Measurements from ENCODE around the gene MYH7.
"Not testable (repeated sequence)": the region's sequence is repeated elsewhere in the genome, so short reads cannot be mapped to it uniquely, and the experiment has no call there.

Gene MYH7

DNA sequence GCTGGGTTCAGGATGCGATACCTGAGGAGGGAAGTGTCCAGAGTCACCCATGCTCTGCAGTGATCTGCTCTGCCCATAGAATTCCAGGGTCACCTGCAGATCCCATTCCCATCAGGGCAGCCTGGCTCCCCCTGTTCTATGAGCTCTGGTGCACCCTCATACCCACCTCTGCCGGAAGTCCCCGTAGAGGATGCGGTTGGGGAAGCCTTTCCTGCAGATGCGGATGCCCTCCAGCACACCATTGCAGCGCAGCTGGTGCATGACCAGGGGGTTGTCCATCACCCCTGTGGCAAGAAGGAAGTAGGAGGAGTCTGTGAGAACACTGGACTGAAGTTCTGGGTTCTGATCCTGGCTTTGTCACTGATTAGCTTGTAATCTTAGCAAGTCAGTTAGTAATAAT lies 9.7 kb downstream of the MYH7 start:
- peaks cover 12% of the 10 kb centered on the region for H3K4me1 Mint-ChIP-seq (ENCODE audit: low read depth)
- H3K9me3 Mint-ChIP-seq; DNase-seq; H3K27me3 Mint-ChIP-seq; H3K27ac Mint-ChIP-seq; H3K36me3 Mint-ChIP-seq (ENCODE audit: low read depth); H3K4me3 Mint-ChIP-seq: not testable (repeated sequence)

- Mint-ChIP-seq H3K4me3 (no peak overlapping the region), H3K36me3 (ENCODE audit: low read depth) (no peaks in the 10 kb centered on the region), H3K27ac (no peak overlapping the region), H3K4me1 (ENCODE audit: low read depth) (peaks cover 12% of the 10 kb centered on the region), H3K9me3 (no peaks in the 10 kb centered on the region), H3K27me3 (no peaks in the 10 kb centered on the region)
- DNase-seq, result no peak
Observed at GRCh38 chr14:23425169-23425568, 10.3 kb downstream of the MYH7 start.

DNA sequence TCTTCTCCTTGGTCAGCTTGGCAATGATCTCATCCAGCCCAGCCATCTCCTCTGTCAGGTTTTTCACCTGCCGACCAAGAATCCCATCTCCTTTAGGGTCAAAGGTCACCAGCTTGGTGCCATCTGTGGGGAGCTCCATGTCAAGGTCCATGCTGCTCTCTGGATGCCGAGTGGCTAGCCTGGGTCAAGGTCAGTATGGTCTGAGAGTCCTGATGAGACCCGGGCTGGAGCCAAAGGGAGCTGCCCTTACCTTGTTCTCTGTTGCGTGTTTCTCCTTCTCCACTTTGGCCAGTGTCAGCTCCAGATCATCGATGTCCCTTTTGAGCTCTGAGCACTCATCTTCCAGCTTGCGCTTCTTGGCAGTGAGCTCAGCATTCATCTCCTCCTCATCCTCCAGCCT lies 11.8 kb downstream of the MYH7 start:
- Mint-ChIP-seq H3K9me3 (no peaks in the 10 kb centered on the region), H3K4me1 (ENCODE audit: low read depth) (peaks cover 12% of the 10 kb centered on the region), H3K27ac (no peak overlapping the region), H3K4me3 (no peak overlapping the region), H3K27me3 (no peaks in the 10 kb centered on the region), H3K36me3 (ENCODE audit: low read depth) (no peaks in the 10 kb centered on the region)
- DNase-seq, result no peak

GRCh38 chr14:23421594-23421993 lies 13.9 kb downstream of the MYH7 start:
- H3K36me3 Mint-ChIP-seq (ENCODE audit: low read depth), result no peaks in the 10 kb centered on the region
- DNase-seq, result no peak
- H3K4me3 Mint-ChIP-seq, result no peak overlapping the region
- peaks cover 12% of the 10 kb centered on the region for H3K4me1 Mint-ChIP-seq (ENCODE audit: low read depth)
- peaks cover 3% of the 10 kb centered on the region for H3K27me3 Mint-ChIP-seq
- no peaks in the 10 kb centered on the region for H3K9me3 Mint-ChIP-seq
- H3K27ac Mint-ChIP-seq, result peak overlapping the region; percentile 42

DNA sequence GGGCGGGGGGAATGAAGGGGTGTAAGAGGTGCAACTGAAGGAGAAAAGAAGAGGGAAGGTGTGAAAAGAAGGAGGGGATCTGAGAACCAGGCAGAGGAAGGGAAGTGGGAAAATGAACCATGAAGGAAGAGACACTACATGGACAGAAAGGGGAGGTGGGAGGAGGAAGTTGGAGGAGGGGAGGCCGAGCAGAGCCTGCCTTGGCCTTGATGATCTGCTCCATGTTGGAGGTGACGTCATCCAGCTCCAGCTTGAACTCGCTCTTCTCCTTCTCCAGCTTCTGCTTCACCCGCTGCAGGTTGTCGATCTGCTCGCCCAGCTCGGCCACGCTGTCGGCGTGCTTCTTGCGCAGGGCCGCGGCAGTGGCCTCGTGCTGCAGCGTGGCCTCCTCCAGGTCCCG lies 15.8 kb downstream of the MYH7 start:
- DNase-seq; H3K27ac Mint-ChIP-seq; H3K9me3 Mint-ChIP-seq; H3K4me3 Mint-ChIP-seq; H3K36me3 Mint-ChIP-seq (ENCODE audit: low read depth); H3K27me3 Mint-ChIP-seq: not testable (repeated sequence)
- H3K4me1 Mint-ChIP-seq (ENCODE audit: low read depth), result peaks cover 12% of the 10 kb centered on the region

GRCh38 chr14:23418021-23418420 lies 17.4 kb downstream of the MYH7 start:
- no peak overlapping the region for H3K4me3 Mint-ChIP-seq
- peaks cover 12% of the 10 kb centered on the region for H3K4me1 Mint-ChIP-seq (ENCODE audit: low read depth)
- no peaks in the 10 kb centered on the region for H3K36me3 Mint-ChIP-seq (ENCODE audit: low read depth)
- H3K27ac Mint-ChIP-seq, result no peak overlapping the region
- no peaks in the 10 kb centered on the region for H3K9me3 Mint-ChIP-seq
- DNase-seq, result no peak
- H3K27me3 Mint-ChIP-seq, result peaks cover 3% of the 10 kb centered on the region

GRCh38 chr14:23417269-23417668 lies 18.2 kb downstream of the MYH7 start:
- H3K36me3 Mint-ChIP-seq (ENCODE audit: low read depth); H3K27ac Mint-ChIP-seq; H3K4me3 Mint-ChIP-seq; DNase-seq; H3K9me3 Mint-ChIP-seq; H3K27me3 Mint-ChIP-seq: not testable (repeated sequence)
- peaks cover 12% of the 10 kb centered on the region for H3K4me1 Mint-ChIP-seq (ENCODE audit: low read depth)

DNA sequence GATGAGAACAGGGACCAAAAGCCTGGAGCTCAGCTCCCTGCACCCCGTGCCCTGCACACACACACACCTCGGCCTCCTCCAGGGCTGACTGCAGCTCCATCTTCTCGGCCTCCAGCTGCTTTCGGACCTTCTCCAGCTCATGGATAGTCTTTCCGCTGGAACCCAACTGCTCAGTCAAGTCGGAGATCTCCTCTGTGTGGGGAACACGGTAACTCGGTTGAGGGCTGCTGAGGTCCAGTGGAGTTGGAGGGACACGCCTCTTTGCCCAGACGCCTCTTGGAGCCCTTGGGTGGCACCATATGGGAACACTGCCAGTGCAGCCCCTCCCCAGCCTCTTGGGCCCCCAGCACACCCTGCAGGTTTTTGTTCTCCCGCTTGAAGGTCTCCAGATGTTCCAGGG lies 18.7 kb downstream of the MYH7 start:
- Mint-ChIP-seq H3K9me3 (no peaks in the 10 kb centered on the region), H3K36me3 (ENCODE audit: low read depth) (no peaks in the 10 kb centered on the region), H3K4me1 (ENCODE audit: low read depth) (peaks cover 9% of the 10 kb centered on the region), H3K4me3 (no peak overlapping the region), H3K27me3 (peaks cover 3% of the 10 kb centered on the region), H3K27ac (no peak overlapping the region)
- DNase-seq, result no peak

GRCh38 chr14:23415821-23416778 lies 19.4 kb downstream of the MYH7 start:
- Mint-ChIP-seq H3K4me1 (ENCODE audit: low read depth) (peaks cover 3% of the 10 kb centered on the region), H3K27ac (no peak overlapping the region), H3K36me3 (ENCODE audit: low read depth) (no peaks in the 10 kb centered on the region), H3K4me3 (no peak overlapping the region), H3K9me3 (no peaks in the 10 kb centered on the region), H3K27me3 (peaks cover 3% of the 10 kb centered on the region)
- no peak for DNase-seq

- no peak overlapping the region for H3K4me3 Mint-ChIP-seq
- H3K4me1 Mint-ChIP-seq (ENCODE audit: low read depth), result no peaks in the 10 kb centered on the region
- DNase-seq, result no peak
- peaks cover 3% of the 10 kb centered on the region for H3K27me3 Mint-ChIP-seq
- H3K9me3 Mint-ChIP-seq, result no peaks in the 10 kb centered on the region
- H3K36me3 Mint-ChIP-seq (ENCODE audit: low read depth), result no peaks in the 10 kb centered on the region
- H3K27ac Mint-ChIP-seq, result no peak overlapping the region
Observed at GRCh38 chr14:23414906-23415820, 20.3 kb downstream of the MYH7 start.

GRCh38 chr14:23414254-23414653 lies 21.2 kb downstream of the MYH7 start:
- H3K27ac Mint-ChIP-seq, result no peak overlapping the region
- no peak overlapping the region for H3K4me3 Mint-ChIP-seq
- no peak for DNase-seq
- no peaks in the 10 kb centered on the region for H3K36me3 Mint-ChIP-seq (ENCODE audit: low read depth)
- no peaks in the 10 kb centered on the region for H3K4me1 Mint-ChIP-seq (ENCODE audit: low read depth)
- no peaks in the 10 kb centered on the region for H3K9me3 Mint-ChIP-seq
- peaks cover 3% of the 10 kb centered on the region for H3K27me3 Mint-ChIP-seq

GRCh38 chr14:23413681-23414080 lies 21.8 kb downstream of the MYH7 start:
- H3K9me3 Mint-ChIP-seq, result no peaks in the 10 kb centered on the region
- H3K4me1 Mint-ChIP-seq (ENCODE audit: low read depth), result no peaks in the 10 kb centered on the region
- no peak for DNase-seq
- no peak overlapping the region for H3K27ac Mint-ChIP-seq
- peaks cover 3% of the 10 kb centered on the region for H3K27me3 Mint-ChIP-seq
- no peak overlapping the region for H3K4me3 Mint-ChIP-seq
- no peaks in the 10 kb centered on the region for H3K36me3 Mint-ChIP-seq (ENCODE audit: low read depth)

- H3K36me3 Mint-ChIP-seq (ENCODE audit: low read depth), result no peaks in the 10 kb centered on the region
- H3K27ac Mint-ChIP-seq, result no peak overlapping the region
- H3K27me3 Mint-ChIP-seq, result peaks cover 4% of the 10 kb centered on the region
- H3K4me3 Mint-ChIP-seq, result no peak overlapping the region
- DNase-seq, result no peak
- H3K4me1 Mint-ChIP-seq (ENCODE audit: low read depth), result no peaks in the 10 kb centered on the region
- no peaks in the 10 kb centered on the region for H3K9me3 Mint-ChIP-seq
Observed at GRCh38 chr14:23411563-23412525, 23.6 kb downstream of the MYH7 start.

Data from activated T-cell treated with anti-CD3 and anti-CD28 coated beads, Interleukin-2, amount 50 U/mL, for 24 hours (primary cell).